ENCODE measurements around the gene TMBIM4.
"Not testable (repeated sequence)": the region's sequence is repeated elsewhere in the genome, so short reads cannot be mapped to it uniquely, and the experiment has no call there.

The TMBIM4 gene

GRCh38 chr12:66176105-66176900 lies 6.5 kb upstream of the TMBIM4 start:
- Histone ChIP-seq H3K36me3 (ENCODE audit: insufficient read depth, low read length) (no peaks in the 10 kb centered on the region), H3K4me3 (ENCODE audit: low read length) (no peak overlapping the region), H3K27me3 (ENCODE audit: control insufficient read depth, insufficient read depth, low read length) (peaks cover 15% of the 10 kb centered on the region), H3K9ac (ENCODE audit: low read depth, low read length) (no peak overlapping the region), H3K4me2 (ENCODE audit: low read length) (no peak overlapping the region), H3K4me1 (ENCODE audit: control insufficient read depth, insufficient read depth, low read length) (no peaks in the 10 kb centered on the region), H3K9me3 (replicated peaks; ENCODE audit: low read length) (no peaks in the 10 kb centered on the region)

GRCh38 chr12:66174391-66175325 lies 4.9 kb upstream of the TMBIM4 start:
- H3K27me3 ChIP-seq (ENCODE audit: control insufficient read depth, insufficient read depth, low read length), result peaks cover 15% of the 10 kb centered on the region
- not testable (repeated sequence) for H3K9me3 ChIP-seq (replicated peaks; ENCODE audit: low read length); H3K4me2 ChIP-seq (ENCODE audit: low read length); H3K4me3 ChIP-seq (ENCODE audit: low read length); H3K4me1 ChIP-seq (ENCODE audit: control insufficient read depth, insufficient read depth, low read length); H3K36me3 ChIP-seq (ENCODE audit: insufficient read depth, low read length); H3K9ac ChIP-seq (ENCODE audit: low read depth, low read length)

GRCh38 chr12:66170606-66171005 lies 810 bp upstream of the TMBIM4 start:
- peaks cover 9% of the 10 kb centered on the region for H3K4me1 ChIP-seq (ENCODE audit: control insufficient read depth, insufficient read depth, low read length)
- no peaks in the 10 kb centered on the region for H3K27me3 ChIP-seq (ENCODE audit: control insufficient read depth, insufficient read depth, low read length)
- peak overlapping the region; percentile 98 for H3K4me3 ChIP-seq (ENCODE audit: low read length)
- H3K9ac ChIP-seq (ENCODE audit: low read depth, low read length), result peak overlapping the region; percentile 96
- peaks cover 5% of the 10 kb centered on the region for H3K36me3 ChIP-seq (ENCODE audit: insufficient read depth, low read length)
- no peaks in the 10 kb centered on the region for H3K9me3 ChIP-seq (replicated peaks; ENCODE audit: low read length)
- peak overlapping the region; percentile 90 for H3K4me2 ChIP-seq (ENCODE audit: low read length)

- peaks cover 9% of the 10 kb centered on the region for H3K4me1 ChIP-seq (ENCODE audit: control insufficient read depth, insufficient read depth, low read length)
- no peaks in the 10 kb centered on the region for H3K27me3 ChIP-seq (ENCODE audit: control insufficient read depth, insufficient read depth, low read length)
- H3K9me3 ChIP-seq (replicated peaks; ENCODE audit: low read length), result no peaks in the 10 kb centered on the region
- peak overlapping the region; percentile 98 for H3K4me3 ChIP-seq (ENCODE audit: low read length)
- H3K4me2 ChIP-seq (ENCODE audit: low read length), result peak overlapping the region; percentile 90
- H3K36me3 ChIP-seq (ENCODE audit: insufficient read depth, low read length), result peaks cover 11% of the 10 kb centered on the region
- peak overlapping the region; percentile 96 for H3K9ac ChIP-seq (ENCODE audit: low read depth, low read length)
These were observed 1.4 kb downstream of the TMBIM4 start for GRCh38 chr12:66168410-66168809.

- Histone ChIP-seq H3K36me3 (ENCODE audit: insufficient read depth, low read length) (peaks cover 11% of the 10 kb centered on the region), H3K27me3 (ENCODE audit: control insufficient read depth, insufficient read depth, low read length) (no peaks in the 10 kb centered on the region), H3K4me1 (ENCODE audit: control insufficient read depth, insufficient read depth, low read length) (peaks cover 9% of the 10 kb centered on the region), H3K9me3 (replicated peaks; ENCODE audit: low read length) (no peaks in the 10 kb centered on the region), H3K9ac (ENCODE audit: low read depth, low read length) (no peak overlapping the region), H3K4me2 (ENCODE audit: low read length) (no peak overlapping the region), H3K4me3 (ENCODE audit: low read length) (no peak overlapping the region)
These were observed 3.2 kb downstream of the TMBIM4 start for GRCh38 chr12:66166561-66166960.

GRCh38 chr12:66165141-66165540 lies 4.7 kb downstream of the TMBIM4 start:
- Histone ChIP-seq H3K4me3 (ENCODE audit: low read length) (no peak overlapping the region), H3K4me1 (ENCODE audit: control insufficient read depth, insufficient read depth, low read length) (peaks cover 9% of the 10 kb centered on the region), H3K9ac (ENCODE audit: low read depth, low read length) (no peak overlapping the region), H3K27me3 (ENCODE audit: control insufficient read depth, insufficient read depth, low read length) (no peaks in the 10 kb centered on the region), H3K4me2 (ENCODE audit: low read length) (no peak overlapping the region), H3K36me3 (ENCODE audit: insufficient read depth, low read length) (peaks cover 11% of the 10 kb centered on the region), H3K9me3 (replicated peaks; ENCODE audit: low read length) (no peaks in the 10 kb centered on the region)

- Histone ChIP-seq H3K4me3 (ENCODE audit: low read length) (no peak overlapping the region), H3K4me2 (ENCODE audit: low read length) (no peak overlapping the region), H3K27me3 (ENCODE audit: control insufficient read depth, insufficient read depth, low read length) (no peaks in the 10 kb centered on the region), H3K4me1 (ENCODE audit: control insufficient read depth, insufficient read depth, low read length) (peaks cover 9% of the 10 kb centered on the region), H3K36me3 (ENCODE audit: insufficient read depth, low read length) (peaks cover 11% of the 10 kb centered on the region), H3K9me3 (replicated peaks; ENCODE audit: low read length) (no peaks in the 10 kb centered on the region), H3K9ac (ENCODE audit: low read depth, low read length) (no peak overlapping the region)
These were observed 5.4 kb downstream of the TMBIM4 start for GRCh38 chr12:66164349-66164821.

- Histone ChIP-seq H3K36me3 (ENCODE audit: insufficient read depth, low read length) (peaks cover 11% of the 10 kb centered on the region), H3K27me3 (ENCODE audit: control insufficient read depth, insufficient read depth, low read length) (no peaks in the 10 kb centered on the region), H3K4me3 (ENCODE audit: low read length) (no peak overlapping the region), H3K4me2 (ENCODE audit: low read length) (no peak overlapping the region), H3K4me1 (ENCODE audit: control insufficient read depth, insufficient read depth, low read length) (peaks cover 5% of the 10 kb centered on the region), H3K9ac (ENCODE audit: low read depth, low read length) (no peak overlapping the region), H3K9me3 (replicated peaks; ENCODE audit: low read length) (no peaks in the 10 kb centered on the region)
These were observed 6.5 kb downstream of the TMBIM4 start for GRCh38 chr12:66163289-66163688.

- Histone ChIP-seq H3K4me1 (ENCODE audit: control insufficient read depth, insufficient read depth, low read length) (no peaks in the 10 kb centered on the region), H3K4me2 (ENCODE audit: low read length) (no peak overlapping the region), H3K4me3 (ENCODE audit: low read length) (no peak overlapping the region), H3K27me3 (ENCODE audit: control insufficient read depth, insufficient read depth, low read length) (no peaks in the 10 kb centered on the region), H3K36me3 (ENCODE audit: insufficient read depth, low read length) (peaks cover 11% of the 10 kb centered on the region), H3K9ac (ENCODE audit: low read depth, low read length) (no peak overlapping the region), H3K9me3 (replicated peaks; ENCODE audit: low read length) (no peaks in the 10 kb centered on the region)
These were observed 7.1 kb downstream of the TMBIM4 start for GRCh38 chr12:66162701-66163100.

GRCh38 chr12:66160704-66161103 lies 9.1 kb downstream of the TMBIM4 start:
- no peak overlapping the region for H3K4me3 ChIP-seq (ENCODE audit: low read length)
- no peaks in the 10 kb centered on the region for H3K9me3 ChIP-seq (replicated peaks; ENCODE audit: low read length)
- no peaks in the 10 kb centered on the region for H3K27me3 ChIP-seq (ENCODE audit: control insufficient read depth, insufficient read depth, low read length)
- H3K4me1 ChIP-seq (ENCODE audit: control insufficient read depth, insufficient read depth, low read length), result no peaks in the 10 kb centered on the region
- no peak overlapping the region for H3K4me2 ChIP-seq (ENCODE audit: low read length)
- peaks cover 8% of the 10 kb centered on the region for H3K36me3 ChIP-seq (ENCODE audit: insufficient read depth, low read length)
- no peak overlapping the region for H3K9ac ChIP-seq (ENCODE audit: low read depth, low read length)

GRCh38 chr12:66159123-66159522 lies 10.7 kb downstream of the TMBIM4 start:
- Histone ChIP-seq H3K9ac (ENCODE audit: low read depth, low read length) (no peak overlapping the region), H3K9me3 (replicated peaks; ENCODE audit: low read length) (no peaks in the 10 kb centered on the region), H3K36me3 (ENCODE audit: insufficient read depth, low read length) (no peaks in the 10 kb centered on the region), H3K4me2 (ENCODE audit: low read length) (no peak overlapping the region), H3K27me3 (ENCODE audit: control insufficient read depth, insufficient read depth, low read length) (no peaks in the 10 kb centered on the region), H3K4me1 (ENCODE audit: control insufficient read depth, insufficient read depth, low read length) (peaks cover 8% of the 10 kb centered on the region), H3K4me3 (ENCODE audit: low read length) (no peak overlapping the region)

Measured in skeletal muscle satellite cell (primary cell).